NB4 (cell line): ENCODE measurements around the gene HECTD4.

Source experiments
- MAX ChIP-seq: IDR thresholded peaks from 2 replicates; pipeline ENCODE4 v1.6.1; 2011; ENCODE audit warnings: low read depth, low read length
- POLR2A ChIP-seq: IDR thresholded peaks from 2 replicates; pipeline ENCODE4 v1.6.1; 2011; ENCODE audit warnings: mild to moderate bottlenecking; ENCODE audit not compliant: insufficient read length; ENCODE audit errors: extremely low read depth

GRCh38 chr12:112169161-112169872, 212.9 kb downstream of the HECTD4 start:
- TF ChIP-seq POLR2A, result no peak
- no peak for TF ChIP-seq MAX
